Measurements from ENCODE around the gene S100Z.

The S100Z gene

GRCh38 chr5:76920491-76920890 is 70.7 kb downstream of the S100Z start:
- DNase-seq = no peak
- Histone ChIP-seq H3K4me3 (no peak overlapping the region), H3K27me3 (no peaks in the 10 kb centered on the region), H3K4me1 (no peaks in the 10 kb centered on the region), H3K36me3 (no peaks in the 10 kb centered on the region), H3K9me3 (no peaks in the 10 kb centered on the region), H3K27ac (no peak overlapping the region)
- TF ChIP-seq CTCF (IDR thresholded peaks at IDR 0.05) = no peak
- intact Hi-C loops (cut with DNase I; ENCODE audit: low total_unique reads) = no loop called here

- H3K27ac ChIP-seq = no peak overlapping the region
- TF ChIP-seq CTCF (IDR thresholded peaks at IDR 0.05) = no peak
- no peaks in the 10 kb centered on the region for H3K9me3 ChIP-seq
- intact Hi-C loops (cut with DNase I; ENCODE audit: low total_unique reads) = no loop called here
- H3K27me3 ChIP-seq = no peaks in the 10 kb centered on the region
- DNase-seq = no peak
- no peaks in the 10 kb centered on the region for H3K36me3 ChIP-seq
- H3K4me3 ChIP-seq = no peak overlapping the region
- no peaks in the 10 kb centered on the region for H3K4me1 ChIP-seq
These were observed 76.7 kb downstream of the S100Z start for GRCh38 chr5:76926329-76927105.

GRCh38 chr5:76927961-76928360 is 78.1 kb downstream of the S100Z start:
- Histone ChIP-seq H3K36me3 (no peaks in the 10 kb centered on the region), H3K27ac (no peak overlapping the region), H3K27me3 (no peaks in the 10 kb centered on the region), H3K9me3 (no peaks in the 10 kb centered on the region), H3K4me3 (no peak overlapping the region), H3K4me1 (no peaks in the 10 kb centered on the region)
- no peak for TF ChIP-seq CTCF (IDR thresholded peaks at IDR 0.05)
- DNase-seq = no peak
- intact Hi-C loops (cut with DNase I; ENCODE audit: low total_unique reads) = no loop called here

GRCh38 chr5:76930083-76930482 is 80.3 kb downstream of the S100Z start:
- H3K9me3 ChIP-seq = no peaks in the 10 kb centered on the region
- no peaks in the 10 kb centered on the region for H3K27me3 ChIP-seq
- TF ChIP-seq CTCF (IDR thresholded peaks at IDR 0.05) = no peak
- H3K27ac ChIP-seq = no peak overlapping the region
- intact Hi-C loops (cut with DNase I; ENCODE audit: low total_unique reads) = no loop called here
- no peak overlapping the region for H3K4me3 ChIP-seq
- no peaks in the 10 kb centered on the region for H3K36me3 ChIP-seq
- H3K4me1 ChIP-seq = no peaks in the 10 kb centered on the region
- no peak for DNase-seq

GRCh38 chr5:76938177-76938576 is 88.4 kb downstream of the S100Z start:
- H3K9me3 ChIP-seq = no peaks in the 10 kb centered on the region
- H3K27me3 ChIP-seq = no peaks in the 10 kb centered on the region
- intact Hi-C loops (cut with DNase I; ENCODE audit: low total_unique reads) = no loop called here
- no peaks in the 10 kb centered on the region for H3K4me1 ChIP-seq
- H3K4me3 ChIP-seq = no peak overlapping the region
- no peak for TF ChIP-seq CTCF (IDR thresholded peaks at IDR 0.05)
- H3K36me3 ChIP-seq = no peaks in the 10 kb centered on the region
- no peak for DNase-seq
- H3K27ac ChIP-seq = no peak overlapping the region

Data from tibial artery (tissue), 4 donors.